NOMO-1 treated with DMSO at 0.1 percent for 48 hours (cell line): ENCODE measurements around the gene PRKCH.
"Not testable (repeated sequence)": the region's sequence is repeated elsewhere in the genome, so short reads cannot be mapped to it uniquely, and the experiment has no call there.

Source experiments
- DNase-seq: peaks from one replicate; lab custom pipeline; 2025; ENCODE audit not compliant: unreplicated experiment; lab: John Stamatoyannopoulos, UW

PRKCH gene

DNA sequence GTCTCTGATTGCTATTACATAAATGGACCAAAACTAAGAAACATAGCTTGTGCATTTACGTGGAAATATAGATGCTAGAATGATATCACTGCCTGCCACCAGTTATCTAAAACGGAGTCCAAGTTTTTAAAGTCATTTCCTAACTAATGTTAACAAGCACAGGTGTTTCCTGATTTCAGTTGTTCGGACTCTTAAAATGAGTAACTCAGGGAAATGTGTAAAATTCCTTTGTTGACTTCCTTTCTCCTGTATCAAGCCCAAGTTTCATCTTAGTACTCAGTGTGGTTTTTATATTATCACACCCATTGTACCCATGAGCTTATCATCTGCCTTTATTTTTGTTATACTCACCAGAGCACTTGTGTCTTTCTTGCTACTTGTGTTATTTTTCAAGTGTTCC, 13.2 kb upstream of the PRKCH start:
- DNase-seq: no peak

DNA sequence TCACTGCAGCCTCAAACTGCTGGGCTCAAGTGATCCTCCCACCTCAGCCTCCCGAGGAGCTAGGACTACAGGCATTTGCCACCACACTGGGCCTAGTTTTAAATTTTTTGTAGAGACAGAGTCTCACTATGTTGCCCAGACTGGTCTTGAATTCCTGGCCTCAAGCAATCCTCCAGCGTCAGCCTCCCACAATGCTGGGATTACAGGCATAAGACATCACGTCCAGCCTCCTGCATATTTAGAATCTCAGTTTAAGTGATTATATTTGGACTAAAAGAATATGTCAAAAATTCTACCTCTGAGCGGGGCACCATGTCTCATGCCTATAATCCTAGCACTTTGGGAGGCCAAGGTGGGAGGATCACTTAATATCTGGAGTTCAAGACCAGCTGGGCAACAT, 12.7 kb upstream of the PRKCH start:
- DNase-seq: not testable (repeated sequence)

DNA sequence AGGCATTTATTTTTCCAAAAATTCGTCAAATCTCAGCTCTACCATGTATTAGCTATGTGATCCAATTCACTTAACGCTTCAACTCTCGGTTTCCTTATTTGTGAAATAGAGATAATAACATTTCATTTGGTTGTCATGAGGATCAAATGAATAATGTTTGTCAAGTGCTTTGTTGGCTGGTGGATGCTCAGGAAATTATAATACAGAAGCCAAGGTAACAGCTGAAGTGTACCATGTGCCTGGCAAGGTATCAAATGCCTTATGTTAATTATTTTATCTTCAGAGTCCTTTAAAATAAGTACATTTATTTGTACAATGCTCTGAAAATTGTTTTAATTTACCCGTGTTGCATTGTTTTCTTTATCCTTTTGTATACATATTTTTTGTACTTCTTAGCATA, 6.1 kb upstream of the PRKCH start:
- DNase-seq: no peak

DNA sequence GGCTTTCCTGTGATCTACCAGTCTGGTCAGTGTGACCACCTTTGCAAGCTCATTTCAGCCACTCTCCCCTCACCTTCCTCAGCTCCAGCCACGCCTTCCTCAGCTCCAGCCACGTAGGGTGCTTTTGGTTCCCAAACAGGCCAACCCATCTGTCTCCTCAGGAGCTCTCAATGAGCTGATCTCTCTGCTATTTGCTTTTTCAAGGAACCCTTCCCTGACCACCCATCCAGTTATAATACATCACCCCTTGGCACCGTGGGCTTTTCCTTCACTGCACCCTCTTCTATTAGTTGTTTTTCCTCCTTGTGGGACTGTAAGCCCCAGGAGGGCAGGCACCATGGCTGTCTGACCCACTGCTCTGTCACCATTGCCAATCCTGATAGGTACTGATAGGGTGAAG, 2.3 kb upstream of the PRKCH start:
- DNase-seq: no peak

DNA sequence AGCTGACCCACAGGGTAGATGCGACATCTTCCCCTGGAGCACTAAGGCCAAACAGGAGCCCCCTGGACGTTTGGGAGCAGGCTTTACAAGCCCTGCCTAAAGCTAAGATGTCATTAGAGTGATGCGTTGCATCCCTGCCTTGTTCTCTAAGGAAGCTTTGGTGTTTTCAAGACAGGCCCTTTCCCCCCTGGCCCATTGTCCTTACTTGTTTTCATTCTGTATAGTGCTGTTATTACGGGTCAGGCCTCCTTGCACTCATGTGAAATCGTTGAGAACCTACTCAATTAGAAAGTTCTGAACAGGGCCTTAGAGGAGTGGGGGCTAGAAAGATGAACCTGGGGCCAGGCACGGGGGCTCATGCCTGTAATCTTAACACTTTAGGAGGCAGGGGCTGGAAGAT, 1.7 kb upstream of the PRKCH start:
- DNase-seq: no peak

- DNase-seq: not testable (repeated sequence)
Observed at GRCh38 chr14:61320170-61320569, 1.2 kb upstream of the PRKCH start.

- DNase-seq: no peak
Observed at GRCh38 chr14:61320806-61321384, 484 bp upstream of the PRKCH start.

- DNase-seq: no peak
Observed at GRCh38 chr14:61322011-61322798, 826 bp downstream of the PRKCH start.

GRCh38 chr14:61322799-61323290, 1.5 kb downstream of the PRKCH start:
- DNase-seq: no peak

GRCh38 chr14:61323970-61324369, 2.6 kb downstream of the PRKCH start:
- DNase-seq: no peak

GRCh38 chr14:61325166-61325565, 3.8 kb downstream of the PRKCH start:
- DNase-seq: no peak

- DNase-seq: no peak
Observed at GRCh38 chr14:61326146-61326545, 4.8 kb downstream of the PRKCH start.

- DNase-seq: no peak
Observed at GRCh38 chr14:61326847-61327246, 5.5 kb downstream of the PRKCH start.

DNA sequence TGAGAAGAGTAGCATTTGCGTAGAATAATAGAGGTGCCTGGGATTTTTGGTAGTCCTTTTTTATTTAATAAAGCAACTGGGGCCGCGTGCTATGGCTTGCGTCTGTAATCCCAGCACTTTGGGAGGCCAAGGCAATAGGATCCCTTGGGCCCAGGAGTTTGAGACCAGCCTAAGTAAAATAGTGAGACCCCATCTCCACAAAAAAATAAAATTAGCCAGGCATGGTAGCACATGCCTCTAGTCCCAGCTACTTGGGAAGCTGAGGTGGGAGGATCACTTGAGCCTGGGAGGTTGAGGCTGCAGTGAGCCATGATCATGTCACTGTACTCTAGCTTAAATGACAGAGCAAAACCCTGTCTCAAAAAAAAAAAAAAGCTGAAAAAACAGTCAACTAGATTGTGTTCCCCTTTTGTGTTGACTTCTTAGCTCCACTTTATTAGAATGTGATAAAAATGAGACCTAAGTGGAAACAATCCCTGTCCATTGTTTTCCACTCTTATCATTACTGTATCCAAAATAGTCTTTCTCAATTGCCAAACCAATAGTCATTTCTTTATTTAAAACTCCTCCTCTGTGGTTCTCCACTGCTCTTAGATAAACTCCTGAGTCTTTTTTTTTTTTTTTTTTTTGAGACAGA, 7.4 kb downstream of the PRKCH start:
- DNase-seq: peak; percentile 31

DNA sequence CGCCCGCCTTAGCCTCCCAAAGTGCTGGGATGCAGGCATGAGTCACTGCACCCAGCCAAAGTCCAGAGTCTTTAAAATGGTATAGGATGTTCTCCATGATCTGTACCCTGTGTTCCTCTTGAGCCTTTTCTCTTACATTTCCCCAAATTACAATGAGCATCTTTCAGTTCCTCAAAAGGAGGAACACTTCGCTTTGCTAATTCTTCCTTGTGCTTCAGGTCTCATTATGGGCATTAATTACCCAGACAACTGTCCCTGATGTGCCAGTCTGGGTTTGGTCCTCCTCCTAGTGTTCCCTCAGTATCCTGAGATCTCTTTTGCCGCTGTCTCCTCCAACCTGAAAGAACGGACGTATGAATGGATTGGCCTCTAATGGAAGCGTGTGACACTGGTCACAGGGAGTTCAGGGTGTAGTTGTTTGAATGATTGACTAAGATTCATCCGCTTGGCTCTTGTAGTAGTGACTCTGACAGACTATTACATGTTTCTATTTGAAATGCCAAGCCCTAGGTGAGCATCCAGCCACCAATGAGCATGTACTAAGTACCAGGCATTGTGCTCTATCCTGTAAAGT, 8.2 kb downstream of the PRKCH start:
- peak; percentile 88 for DNase-seq

DNA sequence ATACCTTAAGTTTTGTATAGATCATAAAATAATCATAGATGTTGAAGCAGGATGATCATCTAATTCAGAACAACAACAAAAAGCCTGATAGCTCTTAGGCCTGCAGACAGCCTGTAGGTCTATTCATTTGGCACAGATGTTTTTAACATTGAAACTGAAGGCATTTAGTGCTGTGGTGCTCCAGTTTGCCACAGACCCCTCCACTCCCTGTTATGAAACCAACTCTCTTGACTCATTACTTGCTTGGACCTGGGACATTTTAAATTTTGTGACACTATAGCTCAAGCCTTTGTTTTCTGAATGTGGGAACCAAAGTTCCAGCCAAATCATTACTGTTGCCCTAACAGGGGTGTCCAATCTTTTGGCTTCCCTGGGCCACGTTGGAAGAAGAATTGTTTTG, 9.1 kb downstream of the PRKCH start:
- no peak for DNase-seq

GRCh38 chr14:61331992-61332657, 10.7 kb downstream of the PRKCH start:
- DNase-seq: no peak

DNA sequence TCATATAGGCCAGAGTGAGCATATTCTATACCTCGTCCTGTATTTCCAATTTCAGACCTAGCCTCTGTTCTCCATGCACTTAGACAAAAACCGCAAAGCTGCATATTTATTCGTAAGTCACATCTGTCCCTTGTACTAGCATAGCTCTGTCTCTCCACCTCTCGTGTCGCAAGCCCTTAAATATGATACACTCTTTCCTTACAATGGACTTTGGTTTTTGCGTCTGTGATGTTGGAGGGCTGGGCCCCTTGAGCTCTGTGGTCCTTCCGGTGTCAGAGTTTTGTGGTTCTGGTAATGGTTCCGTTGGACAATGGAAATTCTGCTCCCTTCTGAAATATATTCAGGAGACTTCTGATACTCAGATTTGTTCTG, 11.3 kb downstream of the PRKCH start:
- no peak for DNase-seq

GRCh38 chr14:61333087-61333486, 11.7 kb downstream of the PRKCH start:
- DNase-seq: no peak

GRCh38 chr14:61334197-61334701, 12.9 kb downstream of the PRKCH start:
- DNase-seq: no peak

GRCh38 chr14:61335049-61335448, 13.7 kb downstream of the PRKCH start:
- no peak for DNase-seq
